ENCODE measurements around the gene CYB5A. TPM values are rescaled to one million over a fixed set of nuclear protein-coding genes. Genes with fewer than 3 reads are reported as not detected.
"Not testable (repeated sequence)": the region's sequence is repeated elsewhere in the genome, so short reads cannot be mapped to it uniquely, and the experiment has no call there.

CYB5A gene
- total and polyA plus RNA-seq, 2 donors from 2014 or later = 243 to 1,143 TPM

DNA sequence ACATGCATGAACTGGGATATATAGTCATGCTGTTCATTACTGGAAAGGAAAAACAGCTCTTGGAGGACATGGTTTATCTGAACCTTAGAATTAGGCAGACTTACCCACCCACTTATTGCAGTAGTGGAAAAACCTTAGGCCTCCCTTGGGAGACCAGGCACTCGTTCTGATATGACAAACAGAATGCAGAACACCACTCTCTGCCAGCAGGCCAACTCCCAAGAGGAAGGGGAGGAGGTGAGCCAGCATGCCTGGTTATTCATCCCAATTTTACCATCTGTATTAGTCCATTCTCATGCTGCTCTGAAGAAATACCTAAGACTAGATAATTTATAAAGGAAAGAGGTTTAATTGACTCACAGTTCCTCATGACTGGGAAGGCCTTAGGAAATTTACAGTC, 41.3 kb upstream of the CYB5A start:
- DNase-seq (no peak), FAIRE-seq (no peak)
- H3K9ac ChIP-seq (ENCODE audit: low read length in 3 of 3) = no peak overlapping the region
- TF ChIP-seq CTCF (IDR thresholded peaks at IDR 0.05; ENCODE audit: borderline replicate concordance, extremely low read depth, insufficient read depth) = no peak
- H3K36me3 ChIP-seq (ENCODE audit: control insufficient read depth in 2 of 3, insufficient read depth in 3 of 3, low read length in 3 of 3) = no peaks in the 10 kb centered on the region
- H3K27me3 ChIP-seq (ENCODE audit: control insufficient read depth, insufficient read depth, low read length) = no peaks in the 10 kb centered on the region
- no peaks in the 10 kb centered on the region for H3K4me1 ChIP-seq (ENCODE audit: control insufficient read depth in 2 of 3, insufficient read depth in 2 of 3, low read depth in 1 of 3, low read length in 3 of 3)
- no peak overlapping the region for H3K27ac ChIP-seq (ENCODE audit: low read depth in 2 of 2, low read length in 2 of 2)
- no peaks in the 10 kb centered on the region for H3K9me3 ChIP-seq (ENCODE audit: control insufficient read depth in 2 of 3, insufficient read depth in 1 of 3, low read length in 3 of 3)
- intact Hi-C loops (cut with DNase I) = no loop called here
- H3K4me3 ChIP-seq (ENCODE audit: low read length in 3 of 3) = no peak overlapping the region

DNA sequence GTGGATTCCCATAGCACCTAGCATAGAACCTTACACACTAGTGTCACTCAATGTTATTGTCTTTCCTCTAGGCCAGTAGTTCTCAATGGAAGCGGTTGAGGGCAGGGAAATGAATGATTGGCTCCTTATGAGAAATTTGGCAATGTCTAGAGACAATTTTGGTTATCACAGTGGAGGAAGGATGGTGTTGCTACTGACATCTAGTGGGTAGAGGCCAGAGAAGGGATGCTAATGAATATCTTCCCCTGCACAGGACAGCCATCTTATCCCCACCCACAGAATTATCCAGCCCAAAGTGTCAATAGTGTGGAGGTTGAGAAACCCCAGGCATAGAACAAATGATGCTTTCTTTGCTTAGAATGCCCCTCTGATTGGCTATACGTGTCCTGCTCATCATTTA, 39.6 kb upstream of the CYB5A start:
- H3K27me3 ChIP-seq (ENCODE audit: control insufficient read depth, insufficient read depth, low read length) = no peaks in the 10 kb centered on the region
- no peaks in the 10 kb centered on the region for H3K36me3 ChIP-seq (ENCODE audit: control insufficient read depth in 2 of 3, insufficient read depth in 3 of 3, low read length in 3 of 3)
- DNase-seq (peak in 2 of 5 donors; percentile 19 to 37), FAIRE-seq (no peak)
- no peak overlapping the region for H3K27ac ChIP-seq (ENCODE audit: low read depth in 2 of 2, low read length in 2 of 2)
- H3K9me3 ChIP-seq (ENCODE audit: control insufficient read depth in 2 of 3, insufficient read depth in 1 of 3, low read length in 3 of 3) = no peaks in the 10 kb centered on the region
- peak; percentile 36 for TF ChIP-seq CTCF (IDR thresholded peaks at IDR 0.05; ENCODE audit: borderline replicate concordance, extremely low read depth, insufficient read depth)
- no peak overlapping the region for H3K4me3 ChIP-seq (ENCODE audit: low read length in 3 of 3)
- intact Hi-C loops (cut with DNase I) = no loop called here
- no peaks in the 10 kb centered on the region for H3K4me1 ChIP-seq (ENCODE audit: control insufficient read depth in 2 of 3, insufficient read depth in 2 of 3, low read depth in 1 of 3, low read length in 3 of 3)
- H3K9ac ChIP-seq (ENCODE audit: low read length in 3 of 3) = no peak overlapping the region

DNA sequence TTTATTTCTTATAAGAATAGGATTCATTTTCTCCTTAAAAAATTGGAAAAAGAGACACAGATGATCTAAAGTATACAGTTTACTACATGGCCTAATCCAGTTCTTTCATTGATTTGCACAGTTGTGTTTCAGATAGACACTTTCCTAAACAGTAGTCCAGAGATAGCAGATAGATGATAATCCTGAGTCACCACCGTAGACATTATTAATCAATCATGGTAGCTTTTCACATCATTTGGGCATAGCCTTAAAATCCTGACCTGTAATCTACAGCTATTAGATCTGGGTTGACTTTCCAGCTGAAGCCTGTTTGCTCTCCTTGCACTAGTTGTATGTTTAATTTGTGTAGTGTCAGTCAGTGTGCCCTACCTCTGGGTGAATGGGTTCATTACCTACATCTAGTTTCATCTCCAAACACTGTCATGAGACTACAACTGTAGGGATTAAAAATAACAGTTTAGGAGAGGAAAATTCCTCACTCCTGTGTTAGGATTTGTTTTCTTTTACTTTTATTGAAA, 38.0 kb upstream of the CYB5A start:
- no peaks in the 10 kb centered on the region for H3K4me1 ChIP-seq (ENCODE audit: control insufficient read depth in 2 of 3, insufficient read depth in 2 of 3, low read depth in 1 of 3, low read length in 3 of 3)
- TF ChIP-seq CTCF (IDR thresholded peaks at IDR 0.05; ENCODE audit: borderline replicate concordance, extremely low read depth, insufficient read depth) = no peak
- H3K4me3 ChIP-seq (ENCODE audit: low read length in 3 of 3) = no peak overlapping the region
- no peaks in the 10 kb centered on the region for H3K27me3 ChIP-seq (ENCODE audit: control insufficient read depth, insufficient read depth, low read length)
- intact Hi-C loops (cut with DNase I) = no loop called here
- DNase-seq (no peak), FAIRE-seq (no peak)
- H3K9ac ChIP-seq (ENCODE audit: low read length in 3 of 3) = no peak overlapping the region
- no peak overlapping the region for H3K27ac ChIP-seq (ENCODE audit: low read depth in 2 of 2, low read length in 2 of 2)
- H3K36me3 ChIP-seq (ENCODE audit: control insufficient read depth in 2 of 3, insufficient read depth in 3 of 3, low read length in 3 of 3) = no peaks in the 10 kb centered on the region
- H3K9me3 ChIP-seq (ENCODE audit: control insufficient read depth in 2 of 3, insufficient read depth in 1 of 3, low read length in 3 of 3) = no peaks in the 10 kb centered on the region

- Histone ChIP-seq H3K27ac (ENCODE audit: low read depth in 2 of 2, low read length in 2 of 2) (no peak overlapping the region), H3K27me3 (ENCODE audit: control insufficient read depth, insufficient read depth, low read length) (no peaks in the 10 kb centered on the region), H3K4me3 (ENCODE audit: low read length in 3 of 3) (no peak overlapping the region), H3K9ac (ENCODE audit: low read length in 3 of 3) (no peak overlapping the region), H3K9me3 (ENCODE audit: control insufficient read depth in 2 of 3, insufficient read depth in 1 of 3, low read length in 3 of 3) (no peaks in the 10 kb centered on the region), H3K36me3 (ENCODE audit: control insufficient read depth in 2 of 3, insufficient read depth in 3 of 3, low read length in 3 of 3) (no peaks in the 10 kb centered on the region), H3K4me1 (ENCODE audit: control insufficient read depth in 2 of 3, insufficient read depth in 2 of 3, low read depth in 1 of 3, low read length in 3 of 3) (no peaks in the 10 kb centered on the region)
- intact Hi-C loops (cut with DNase I) = no loop called here
- DNase-seq (no peak), FAIRE-seq (no peak)
- no peak for TF ChIP-seq CTCF (IDR thresholded peaks at IDR 0.05; ENCODE audit: borderline replicate concordance, extremely low read depth, insufficient read depth)
Observed at GRCh38 chr18:74328206-74328605, 36.4 kb upstream of the CYB5A start.

DNA sequence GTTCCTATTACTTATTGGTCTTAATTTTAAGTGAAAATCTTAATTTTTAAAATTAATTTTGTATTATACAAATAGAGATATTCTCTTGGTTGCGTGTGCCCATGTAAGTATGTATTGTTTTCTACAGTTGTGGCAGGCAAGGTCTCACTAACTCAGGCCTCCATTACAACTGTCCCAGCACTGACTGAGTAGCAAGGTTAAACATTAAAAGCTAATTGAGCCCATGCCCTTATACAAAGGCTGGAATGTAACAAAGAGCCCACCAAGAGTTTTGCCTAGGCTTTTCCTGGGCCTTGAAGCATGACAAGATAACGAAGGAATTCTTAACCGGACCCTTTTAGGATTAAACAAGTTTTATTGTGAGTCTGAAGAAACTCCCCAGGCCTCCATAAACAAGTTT, 35.0 kb upstream of the CYB5A start:
- intact Hi-C loops (cut with DNase I); FAIRE-seq; H3K9ac ChIP-seq (ENCODE audit: low read length in 3 of 3); H3K27ac ChIP-seq (ENCODE audit: low read depth in 2 of 2, low read length in 2 of 2); H3K4me1 ChIP-seq (ENCODE audit: control insufficient read depth in 2 of 3, insufficient read depth in 2 of 3, low read depth in 1 of 3, low read length in 3 of 3); H3K9me3 ChIP-seq (ENCODE audit: control insufficient read depth in 2 of 3, insufficient read depth in 1 of 3, low read length in 3 of 3); H3K27me3 ChIP-seq (ENCODE audit: control insufficient read depth, insufficient read depth, low read length); H3K4me3 ChIP-seq (ENCODE audit: low read length in 3 of 3); H3K36me3 ChIP-seq (ENCODE audit: control insufficient read depth in 2 of 3, insufficient read depth in 3 of 3, low read length in 3 of 3): not testable (repeated sequence)
- DNase-seq = peak in 2 of 5 donors; percentile 53 to 55

Measured in kidney (tissue), 14 donors.